Stimulated activated CD8-positive, alpha-beta memory T cell treated with anti-CD3 and anti-CD28 coated beads, Interleukin-15, amount 100 ng/mL, for 24 hours (primary cell): ENCODE data around the gene VPS33B.

Experiments used
- DNase-seq: peaks from one replicate; pipeline ENCODE4 v3.0.0-alpha.2; 2020; ENCODE audit warnings: low read depth

VPS33B gene

GRCh38 chr15:90974216-90974615 is 48.2 kb downstream of the VPS33B start:
- DNase-seq = no peak

GRCh38 chr15:90972133-90972532 is 50.3 kb downstream of the VPS33B start:
- DNase-seq = no peak

- no peak for DNase-seq
These were observed 52.1 kb downstream of the VPS33B start for GRCh38 chr15:90970274-90970673.

- no peak for DNase-seq
These were observed 54.0 kb downstream of the VPS33B start for GRCh38 chr15:90968434-90968833.

GRCh38 chr15:90967206-90967605 is 55.2 kb downstream of the VPS33B start:
- no peak for DNase-seq

- no peak for DNase-seq
These were observed 56.1 kb downstream of the VPS33B start for GRCh38 chr15:90966262-90966661.

GRCh38 chr15:90962021-90962420 is 60.4 kb downstream of the VPS33B start:
- DNase-seq = no peak

- DNase-seq = no peak
These were observed 61.9 kb downstream of the VPS33B start for GRCh38 chr15:90960298-90961091.

GRCh38 chr15:90959894-90960293 is 62.5 kb downstream of the VPS33B start:
- no peak for DNase-seq

- no peak for DNase-seq
These were observed 63.3 kb downstream of the VPS33B start for GRCh38 chr15:90959028-90959595.

GRCh38 chr15:90957791-90958190 is 64.6 kb downstream of the VPS33B start:
- DNase-seq = no peak

GRCh38 chr15:90957031-90957790 is 65.2 kb downstream of the VPS33B start:
- no peak for DNase-seq

GRCh38 chr15:90956274-90957030 is 65.9 kb downstream of the VPS33B start:
- DNase-seq = peak; percentile 44

- no peak for DNase-seq
These were observed 66.6 kb downstream of the VPS33B start for GRCh38 chr15:90955624-90956273.

GRCh38 chr15:90954712-90955623 is 67.4 kb downstream of the VPS33B start, which contains the start of gene RCCD1:
Gene RCCD1 (plus strand): TSS chr15:90954884. CDS start chr15:90956735, 1,851 bp downstream.
- peak; percentile 65 for DNase-seq

- DNase-seq = no peak
These were observed 68.3 kb downstream of the VPS33B start for GRCh38 chr15:90953947-90954711.

- DNase-seq = no peak
These were observed 69.3 kb downstream of the VPS33B start for GRCh38 chr15:90952901-90953677.

GRCh38 chr15:90950676-90951075 is 71.7 kb downstream of the VPS33B start:
- DNase-seq = no peak
